Ureter (tissue), 1 donor: ENCODE results near the gene ABRACL. TPM values are rescaled to one million over a fixed set of nuclear protein-coding genes. Genes with fewer than 3 reads are reported as not detected.
"Not testable (repeated sequence)": the region's sequence is repeated elsewhere in the genome, so short reads cannot be mapped to it uniquely, and the experiment has no call there.

Source experiments
- DNase-seq: peaks from one replicate; pipeline ENCODE4 v3.0.0-alpha.2; 2020; ENCODE audit warnings: low spot score
- total RNA-seq: library from RNA; stranded (reverse); gene quantifications from one replicate; pipeline ENCODE4 v1.2.4, GENCODE V29; 2023
- donor health status: DM: yes; HTN: yes; CAD: no.

Gene ABRACL
- total RNA-seq, 1 donor from 2014 or later, result 42.1 TPM

DNA sequence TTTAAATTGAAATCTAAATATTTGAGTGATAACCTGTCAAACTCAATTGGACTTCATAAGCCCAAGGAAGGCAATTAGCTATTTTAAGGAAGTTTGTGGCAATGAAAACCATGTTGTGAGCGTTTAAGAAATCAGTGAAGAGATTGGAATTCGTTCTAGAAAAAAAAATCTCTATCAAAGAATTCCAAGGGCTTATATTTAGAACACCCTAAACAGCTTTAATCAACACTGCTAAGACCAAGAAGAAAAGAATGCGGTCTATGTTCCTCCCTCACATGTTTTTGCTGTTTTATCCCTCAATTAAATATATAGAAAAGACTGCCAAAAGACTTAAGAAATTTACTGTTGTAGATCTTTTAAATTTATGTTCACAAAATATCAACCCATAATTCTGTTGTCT, 16.6 kb upstream of the ABRACL start:
- no peak for DNase-seq

DNA sequence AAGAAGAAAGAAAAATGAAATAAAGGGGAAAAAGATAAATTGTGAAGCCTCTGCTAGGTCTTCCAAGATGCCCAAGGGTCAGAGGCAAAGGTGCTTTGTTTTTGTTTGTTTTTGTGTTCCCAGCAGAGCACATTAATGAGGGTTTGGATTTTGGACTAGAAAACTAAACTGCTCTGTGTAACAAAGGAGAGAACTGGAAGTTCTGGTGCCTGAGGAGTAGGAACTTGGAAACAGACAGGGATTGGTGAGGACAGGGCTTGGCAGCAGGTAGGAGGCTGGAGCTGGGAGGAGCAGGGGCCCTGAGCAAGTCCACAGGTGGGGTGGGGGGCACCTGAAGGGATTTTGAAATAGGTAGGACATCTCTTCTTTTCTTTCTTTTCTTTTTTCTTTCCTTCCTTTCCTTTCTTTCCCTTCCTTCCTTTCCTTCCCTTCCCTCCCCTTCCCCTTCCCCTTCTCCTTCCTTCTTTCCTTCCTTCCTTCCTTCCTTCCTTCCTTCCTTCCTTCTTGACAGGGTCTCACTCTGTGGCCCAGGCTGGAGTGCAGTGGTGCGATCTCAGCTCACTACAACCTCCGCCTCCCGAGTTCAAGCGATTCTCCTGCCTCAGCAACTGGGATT, 15.3 kb upstream of the ABRACL start:
- DNase-seq, result no peak

DNA sequence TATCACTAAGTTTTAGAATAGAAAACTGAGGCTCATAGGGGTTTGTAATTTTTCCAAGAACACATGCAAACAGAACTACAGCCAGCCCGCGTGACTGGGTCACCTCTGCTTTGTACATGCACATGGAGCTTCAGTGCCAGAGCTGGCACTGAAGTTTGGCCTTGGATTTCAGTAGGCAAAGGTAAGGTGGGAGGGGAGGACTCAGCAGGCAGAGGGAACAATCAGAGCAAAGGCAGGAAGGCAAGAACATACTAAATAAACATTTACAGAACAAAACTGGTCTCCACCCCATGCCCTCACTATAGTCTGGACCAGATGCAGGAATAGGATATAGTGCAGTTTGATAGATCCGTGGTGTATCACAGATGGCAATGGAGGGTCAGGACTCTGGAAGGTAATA, 13.6 kb upstream of the ABRACL start:
- no peak for DNase-seq

DNA sequence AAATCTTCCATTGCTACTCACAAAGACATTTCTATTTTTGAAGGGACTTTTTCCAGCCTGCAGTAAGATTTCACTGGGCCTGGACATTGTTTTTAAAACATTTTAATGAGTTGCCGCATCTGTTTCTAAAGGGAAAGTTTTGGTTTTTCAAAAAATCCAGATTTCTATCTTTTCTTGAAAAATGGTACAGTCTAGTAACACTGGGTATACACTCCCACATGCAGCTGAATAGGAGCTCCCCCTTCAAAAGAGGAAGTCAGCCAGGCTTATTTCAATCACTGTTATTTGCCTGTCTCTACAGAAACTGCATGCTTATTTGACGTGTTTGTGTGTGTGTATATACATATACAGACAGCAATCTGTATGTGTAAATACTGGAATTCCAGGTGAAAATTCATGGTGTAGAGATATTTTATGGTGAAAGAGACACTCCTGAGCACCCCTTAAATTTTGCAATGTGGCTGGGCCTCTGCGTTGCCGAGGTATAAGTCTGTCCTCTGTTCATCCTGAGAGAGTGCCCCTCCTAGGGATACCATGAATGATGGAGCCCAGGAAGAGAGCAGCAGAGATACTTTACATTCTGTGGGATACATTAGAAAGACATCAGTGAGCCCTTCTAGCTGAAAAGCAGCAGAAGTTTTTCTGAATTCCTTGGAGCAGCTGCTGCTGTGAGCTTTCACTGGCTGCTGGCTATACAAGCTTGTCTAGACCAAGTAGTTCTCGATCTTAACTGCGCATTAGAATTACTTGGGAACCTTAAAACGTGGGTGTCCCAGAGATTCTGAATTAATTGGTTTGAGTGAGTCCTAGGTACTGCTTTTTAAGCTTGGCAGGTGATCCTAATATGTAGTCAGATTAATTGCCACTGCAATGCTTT, 12.0 kb upstream of the ABRACL start:
- no peak for DNase-seq

DNA sequence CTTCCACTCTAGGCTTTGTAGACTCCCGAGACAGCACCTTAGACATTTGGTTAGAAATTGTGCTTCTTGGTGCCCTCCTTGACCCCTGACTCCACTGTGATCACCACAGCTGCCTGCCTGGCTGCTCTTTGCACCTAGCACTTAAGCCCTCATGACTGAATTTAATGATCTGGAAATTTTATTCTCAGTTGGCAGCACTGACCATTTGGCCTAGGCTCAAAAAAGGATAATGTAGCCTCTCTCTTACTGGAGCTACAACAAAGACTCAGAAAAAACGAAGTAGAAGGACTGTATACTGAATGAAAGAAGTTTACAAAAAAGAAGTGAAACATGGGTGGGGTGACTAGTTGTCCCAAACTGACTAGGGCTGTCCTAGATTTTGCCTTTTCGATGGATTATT, 11.3 kb upstream of the ABRACL start:
- no peak for DNase-seq

DNA sequence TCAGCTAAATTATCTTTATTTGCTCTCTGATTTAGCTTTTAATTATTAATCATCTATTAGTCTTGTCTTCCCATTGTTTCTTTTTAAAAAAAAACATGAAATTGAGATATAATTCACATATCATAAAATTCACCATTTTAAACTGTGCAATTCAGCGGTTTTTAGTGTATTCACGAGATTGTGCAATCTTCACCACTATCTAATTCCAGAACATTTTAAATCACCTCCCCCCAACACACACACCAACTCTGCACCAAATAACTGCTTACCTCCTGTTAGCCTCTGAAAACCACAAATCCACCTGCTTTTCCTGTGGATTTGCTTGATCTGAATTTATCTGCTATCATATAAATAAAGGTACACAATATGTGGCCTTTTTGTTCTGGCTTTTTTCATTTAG, 8.8 kb upstream of the ABRACL start:
- no peak for DNase-seq

DNA sequence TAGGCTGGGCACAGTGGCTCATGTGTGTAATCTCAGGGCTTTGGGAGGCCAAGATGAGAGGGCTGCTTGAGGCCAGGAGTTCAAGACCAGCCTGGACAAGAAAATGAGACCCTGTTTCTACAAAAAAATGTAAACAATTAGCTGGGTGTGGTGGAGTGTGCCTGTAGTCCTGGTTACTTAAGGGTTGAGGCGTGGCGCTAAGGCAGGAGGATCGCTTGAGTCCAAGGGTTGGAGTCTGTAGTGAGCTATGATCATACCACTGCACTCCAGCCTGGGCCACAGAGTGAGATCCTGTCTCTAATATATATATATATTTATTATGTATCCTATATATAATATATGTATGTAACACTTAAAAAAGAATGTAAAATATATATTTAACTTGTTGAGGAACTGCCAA, 7.9 kb upstream of the ABRACL start:
- DNase-seq, result no peak

DNA sequence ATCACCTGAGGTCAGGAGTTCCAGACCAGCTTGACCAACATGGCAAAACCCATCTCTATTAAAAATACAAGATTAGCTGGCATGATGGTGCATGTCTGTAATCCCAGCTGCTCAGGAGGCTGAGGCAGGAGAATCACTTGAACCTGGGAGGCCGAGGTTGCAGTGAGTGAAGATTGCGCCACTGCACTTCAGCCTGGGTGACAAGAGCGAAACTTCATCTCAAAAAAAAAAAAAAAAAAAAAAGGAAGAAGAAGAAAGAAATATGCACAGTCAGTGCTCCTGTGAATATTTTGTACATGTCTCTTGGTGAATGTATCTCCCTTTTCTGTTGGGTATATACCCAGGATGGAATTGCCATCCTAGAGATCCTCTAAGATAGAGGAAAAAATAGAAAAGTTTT, 3.1 kb upstream of the ABRACL start:
- DNase-seq, result not testable (repeated sequence)

DNA sequence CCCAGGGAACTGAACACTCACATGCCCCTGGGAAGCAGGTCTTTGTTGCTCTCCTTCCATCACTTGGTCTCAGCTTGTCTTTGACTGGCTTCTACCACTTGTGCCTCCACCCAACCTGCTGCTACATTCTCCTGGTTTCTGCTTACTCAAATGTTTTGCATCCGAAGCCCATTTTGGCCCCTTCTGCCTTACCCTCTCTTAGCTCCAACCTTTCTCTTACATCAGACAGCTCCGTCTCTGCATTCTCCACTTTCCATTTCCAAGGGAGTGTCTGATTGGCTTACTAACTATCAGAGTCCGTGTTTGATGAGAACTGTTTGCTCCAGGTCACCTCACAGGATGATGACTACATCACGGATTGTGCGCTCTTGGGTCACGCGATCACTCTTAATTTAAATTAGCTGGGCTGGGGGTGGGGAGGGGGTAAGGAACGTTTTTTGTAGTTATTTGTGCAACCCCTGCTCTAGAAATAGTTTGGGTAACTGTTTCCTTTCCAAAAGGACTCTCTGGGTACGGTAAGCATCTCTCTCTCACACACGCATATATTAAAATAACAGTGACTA, 844 bp upstream of the ABRACL start:
- peak; percentile 45 for DNase-seq

DNA sequence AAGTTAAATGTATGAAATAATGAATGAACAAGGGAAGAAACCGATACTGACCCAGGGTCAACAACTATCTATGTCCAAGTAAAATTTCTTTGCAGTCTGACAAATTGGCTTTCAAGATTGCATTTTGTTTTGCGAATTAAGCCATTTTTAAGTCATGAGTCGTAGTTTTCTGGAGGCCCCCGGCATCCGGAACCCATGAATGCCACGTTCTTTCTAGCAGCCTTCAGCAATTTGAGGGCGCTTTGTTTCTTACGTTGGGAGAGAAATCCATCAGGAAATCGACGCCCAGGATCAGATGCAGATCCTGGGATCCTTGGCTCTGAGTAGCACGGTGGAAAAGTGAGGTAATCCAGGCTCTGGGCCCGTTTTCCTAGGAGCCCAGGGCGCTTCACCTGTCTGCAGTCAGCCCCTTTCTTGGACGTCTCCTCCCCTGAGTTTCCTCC, 309 bp upstream of the ABRACL start:
- no peak for DNase-seq

DNA sequence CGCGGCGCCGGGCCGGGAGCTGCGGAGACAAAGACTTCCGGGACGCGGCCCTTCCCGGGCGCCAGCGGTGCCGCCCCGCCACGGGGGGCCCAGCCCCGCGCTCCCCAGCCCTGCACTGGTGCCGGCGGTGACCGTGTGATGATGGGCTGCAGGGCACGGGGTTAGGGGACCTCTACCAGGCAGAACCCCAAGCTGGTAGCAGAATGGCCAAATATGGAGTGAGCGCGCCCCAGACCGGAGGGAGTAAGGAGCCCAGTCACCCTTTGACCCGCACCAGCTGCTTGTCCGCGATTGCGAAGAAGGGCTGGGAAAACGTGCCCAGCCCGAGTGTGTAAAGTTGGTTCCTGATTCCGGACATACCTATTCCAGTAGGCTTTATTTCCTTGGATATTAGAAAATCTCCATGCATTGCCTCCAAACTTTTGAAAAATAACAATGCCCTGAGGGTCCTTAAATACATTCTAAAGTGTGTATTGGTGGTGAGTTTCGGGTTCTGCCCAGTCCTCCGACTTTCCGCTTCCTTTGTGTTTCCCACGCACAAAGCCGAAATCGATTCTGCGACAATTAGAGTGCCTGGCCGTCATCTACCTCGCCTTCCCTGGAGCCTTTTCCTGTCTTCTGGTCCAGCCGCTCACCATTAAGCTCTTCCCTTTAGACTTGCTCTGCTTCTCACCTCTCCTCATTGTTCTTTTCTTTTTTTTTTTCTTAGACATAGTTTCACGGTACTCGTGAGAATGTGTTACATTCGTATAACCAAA, 1.1 kb downstream of the ABRACL start:
- peak; percentile 68 for DNase-seq

DNA sequence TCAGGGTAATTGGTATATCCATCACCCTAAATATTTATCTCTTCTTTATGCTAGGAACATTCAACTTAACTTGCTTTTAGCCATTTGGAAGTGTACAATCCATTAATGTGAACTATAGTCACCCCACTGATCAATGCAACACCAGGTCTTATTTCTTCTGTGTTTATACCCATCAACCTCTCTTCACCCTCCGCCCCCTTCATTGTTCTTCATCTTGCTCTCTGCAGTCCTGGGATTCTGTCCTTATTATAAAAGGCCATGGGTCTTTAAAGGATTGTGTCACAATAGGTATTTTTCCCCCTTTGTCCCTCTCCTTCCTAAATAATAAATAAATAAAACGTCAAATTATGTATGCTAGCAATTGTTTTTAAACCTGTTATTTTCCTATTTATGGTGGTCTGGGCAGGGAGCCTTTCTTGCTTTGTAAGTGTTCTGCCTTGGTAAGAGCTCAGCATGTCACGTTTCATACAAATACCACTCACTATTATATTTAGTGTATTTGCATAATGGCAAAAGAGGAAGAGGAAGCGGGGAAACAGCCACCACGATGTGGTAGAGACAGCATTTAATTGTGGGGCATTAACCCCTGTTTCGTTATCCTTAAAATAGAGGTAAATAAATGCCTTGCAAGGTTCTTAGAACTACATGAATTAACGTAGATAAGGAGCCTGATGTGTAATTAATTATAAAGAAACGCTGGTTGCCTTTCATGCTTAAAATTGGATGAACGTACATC, 1.9 kb downstream of the ABRACL start:
- no peak for DNase-seq

DNA sequence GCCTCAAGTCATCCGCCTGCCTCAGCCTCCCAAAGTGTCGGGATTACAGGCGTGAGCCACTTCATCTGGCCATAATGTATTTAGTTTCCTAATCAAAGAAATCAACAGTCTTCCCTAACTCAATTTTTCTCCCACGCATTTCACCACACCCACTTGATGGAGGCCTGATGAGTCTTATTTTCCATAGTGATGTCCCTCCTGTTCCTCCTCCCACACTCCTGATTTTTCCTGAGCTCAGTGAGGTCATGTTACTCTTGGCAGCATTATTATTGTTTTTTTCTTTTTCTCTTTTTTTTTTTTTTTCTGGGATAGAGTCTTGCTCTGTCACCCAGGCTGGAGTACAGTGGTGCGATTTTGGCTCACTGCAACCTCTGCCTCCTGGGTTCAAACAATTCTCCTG, 8.9 kb downstream of the ABRACL start:
- no peak for DNase-seq

DNA sequence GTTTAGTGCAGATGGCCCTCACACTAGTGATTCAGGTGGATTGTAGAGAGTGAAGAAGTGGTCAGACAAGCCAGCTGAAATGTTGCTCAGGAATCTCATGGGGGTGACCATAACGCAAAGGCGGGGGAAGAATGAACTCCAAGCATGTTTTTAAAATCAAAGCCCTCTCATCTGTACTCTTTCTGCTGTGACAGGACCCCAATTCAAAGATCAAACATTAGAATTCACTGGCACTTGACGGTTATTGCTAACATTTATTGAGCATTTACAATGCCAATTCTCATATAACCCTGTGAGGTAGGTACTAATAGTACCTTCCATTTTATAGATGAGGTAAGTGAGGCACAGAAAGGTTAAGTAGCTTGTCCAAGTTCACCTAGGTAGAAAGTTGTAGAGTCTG, 15.7 kb downstream of the ABRACL start:
- no peak for DNase-seq

DNA sequence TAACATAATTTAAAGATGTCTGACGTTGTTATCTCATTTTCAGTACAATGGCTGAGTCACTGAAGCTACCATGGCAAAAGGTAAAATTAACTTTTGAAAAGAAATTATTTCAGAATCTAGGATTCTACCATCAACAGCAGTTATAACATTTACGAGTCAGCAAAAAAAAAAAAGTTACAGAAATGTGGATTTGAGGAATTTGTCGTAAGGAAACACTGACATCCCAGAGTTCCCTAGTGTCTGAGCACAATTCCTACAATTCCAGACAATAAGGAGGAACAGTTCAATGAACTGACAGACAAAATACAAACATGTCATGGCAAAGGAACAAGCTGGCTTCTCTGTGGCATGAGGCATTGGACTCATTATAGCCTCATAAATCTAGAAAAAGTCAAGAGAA, 19.1 kb downstream of the ABRACL start:
- no peak for DNase-seq

DNA sequence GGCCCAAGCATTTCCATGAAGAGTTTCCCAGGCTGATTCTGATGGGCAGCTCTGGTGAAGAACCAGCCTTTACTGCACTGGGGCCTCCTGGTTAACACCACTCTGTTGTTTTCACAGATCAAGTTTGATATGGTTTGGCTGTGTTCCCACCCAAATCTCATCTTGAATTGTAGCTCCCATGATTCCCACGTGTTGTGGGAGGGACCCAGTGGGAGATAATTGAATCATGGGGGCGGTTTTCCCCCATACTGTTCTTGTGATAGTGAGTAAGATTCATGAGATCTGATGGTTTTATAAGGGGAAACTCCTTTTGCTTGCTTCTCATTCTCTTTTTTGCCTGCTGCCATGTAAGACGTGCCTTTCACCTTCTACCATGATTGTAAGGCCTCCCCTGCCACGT, 20.4 kb downstream of the ABRACL start:
- not testable (repeated sequence) for DNase-seq

DNA sequence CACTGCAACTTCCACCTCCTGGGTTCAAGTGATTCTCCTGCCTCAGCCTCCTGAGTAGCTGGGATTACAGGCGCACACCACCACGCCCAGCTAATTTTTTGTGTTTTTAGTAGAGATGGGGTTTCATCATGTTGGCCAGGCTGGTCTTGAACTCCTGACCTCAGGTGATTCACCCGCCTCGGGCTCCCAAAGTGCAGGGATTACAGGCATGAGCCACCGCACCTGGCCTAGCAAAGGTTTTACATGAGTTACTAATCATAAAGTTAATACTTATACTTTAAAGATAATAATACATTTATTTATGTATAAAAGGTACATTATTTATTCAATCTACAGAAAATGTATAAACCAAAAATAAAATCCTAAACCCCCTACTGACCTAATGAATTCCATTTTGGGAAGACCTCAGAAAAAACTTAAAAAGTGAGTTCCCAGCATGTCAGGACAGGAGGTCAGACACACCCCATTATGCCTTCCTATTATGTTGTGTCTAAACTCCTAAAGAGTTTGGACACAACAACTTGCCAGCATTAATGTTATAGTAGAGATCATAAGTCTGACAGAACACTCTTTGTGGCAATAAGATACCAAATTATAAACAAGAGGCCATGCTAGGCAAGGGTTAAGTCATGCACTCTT, 21.7 kb downstream of the ABRACL start:
- not testable (repeated sequence) for DNase-seq

DNA sequence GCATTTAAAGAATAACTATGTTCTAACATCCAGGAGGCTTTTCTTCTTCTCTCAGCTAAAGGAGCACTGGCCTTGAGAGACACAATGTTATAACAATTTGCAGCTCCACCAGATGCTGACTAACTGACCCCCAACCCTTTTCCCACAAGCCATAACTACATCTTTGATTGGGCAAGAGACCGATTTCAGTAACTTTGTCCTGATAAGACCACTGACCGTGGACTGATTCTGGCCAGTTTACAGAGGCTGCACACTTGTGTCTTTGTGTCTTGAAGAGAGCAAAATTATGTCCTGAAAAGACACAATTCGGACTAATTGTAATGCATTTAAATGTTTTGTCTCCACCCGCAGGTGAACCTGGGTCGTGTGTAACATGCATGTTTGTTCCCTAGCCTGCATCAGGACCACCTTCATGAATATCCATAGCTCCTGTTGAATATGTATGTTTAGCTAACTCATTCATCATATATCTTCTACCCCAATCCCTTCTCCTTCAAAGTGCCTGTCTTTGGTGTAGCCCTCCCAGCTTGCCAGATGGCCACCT, 22.3 kb downstream of the ABRACL start:
- no peak for DNase-seq

DNA sequence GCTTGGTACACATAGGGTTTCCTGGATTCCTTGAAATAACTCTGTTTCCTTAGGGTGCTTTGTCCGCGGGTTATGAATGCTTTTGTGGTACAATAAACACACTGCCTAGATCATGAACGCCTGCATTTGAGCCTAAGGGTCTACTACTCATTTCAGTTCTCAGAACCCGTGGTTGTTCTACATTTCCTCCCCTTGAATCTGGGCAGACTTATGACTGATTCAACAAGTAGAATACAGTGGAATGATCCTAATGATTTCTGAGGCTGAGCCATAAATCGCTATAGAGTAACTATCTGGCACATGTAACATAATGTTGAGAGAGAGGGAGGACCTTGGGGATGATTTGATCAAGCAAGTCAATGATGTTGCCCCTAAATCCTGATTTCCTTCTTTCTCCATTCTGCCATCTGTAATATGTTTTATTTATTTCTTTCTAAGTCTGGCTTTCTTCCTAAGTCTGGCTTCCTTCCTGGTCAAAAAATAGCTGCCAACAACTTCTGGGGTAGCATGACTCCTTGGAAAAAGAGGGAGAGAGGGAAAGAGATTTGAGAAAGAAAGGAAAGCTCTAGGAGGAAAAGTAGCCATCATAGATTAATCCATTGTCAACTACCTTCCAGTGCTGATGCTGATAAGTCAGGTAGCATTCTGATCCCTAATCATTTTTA, 23.0 kb downstream of the ABRACL start:
- no peak for DNase-seq

DNA sequence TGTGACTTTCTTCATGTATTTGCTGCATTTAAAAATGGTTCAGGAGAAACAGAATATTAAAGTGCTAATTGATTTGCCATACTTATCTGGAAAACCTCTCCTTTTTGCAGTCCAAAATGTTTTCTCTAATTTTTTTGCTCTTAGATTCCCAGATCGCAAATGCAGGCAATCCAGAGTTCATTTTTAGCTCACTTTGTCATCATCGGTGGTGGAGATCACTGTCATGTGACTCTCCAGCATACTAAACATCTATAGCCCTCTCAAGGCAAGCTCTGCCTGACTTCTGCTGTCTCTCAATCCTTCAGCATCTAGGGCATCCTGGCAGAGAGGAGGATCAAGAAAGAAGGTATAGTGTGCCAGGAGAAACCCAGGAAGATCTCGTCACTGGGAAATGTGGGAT, 24.8 kb downstream of the ABRACL start:
- no peak for DNase-seq
